GM19023 (cell line): Measurements from ENCODE around the gene ARHGAP42.
"Not testable (repeated sequence)": the region's sequence is repeated elsewhere in the genome, so short reads cannot be mapped to it uniquely, and the experiment has no call there.

Experiments
- ATAC-seq: cut with Tn5 transposase; IDR thresholded peaks from one replicate; pipeline ENCODE4 v1.9.1; 2021; ENCODE audit warnings: mild to moderate bottlenecking, moderate library complexity; ENCODE audit not compliant: unreplicated experiment

Gene ARHGAP42

GRCh38 chr11:101003468-101003867, 316.4 kb downstream of the ARHGAP42 start:
- peak; percentile 53 for ATAC-seq

DNA sequence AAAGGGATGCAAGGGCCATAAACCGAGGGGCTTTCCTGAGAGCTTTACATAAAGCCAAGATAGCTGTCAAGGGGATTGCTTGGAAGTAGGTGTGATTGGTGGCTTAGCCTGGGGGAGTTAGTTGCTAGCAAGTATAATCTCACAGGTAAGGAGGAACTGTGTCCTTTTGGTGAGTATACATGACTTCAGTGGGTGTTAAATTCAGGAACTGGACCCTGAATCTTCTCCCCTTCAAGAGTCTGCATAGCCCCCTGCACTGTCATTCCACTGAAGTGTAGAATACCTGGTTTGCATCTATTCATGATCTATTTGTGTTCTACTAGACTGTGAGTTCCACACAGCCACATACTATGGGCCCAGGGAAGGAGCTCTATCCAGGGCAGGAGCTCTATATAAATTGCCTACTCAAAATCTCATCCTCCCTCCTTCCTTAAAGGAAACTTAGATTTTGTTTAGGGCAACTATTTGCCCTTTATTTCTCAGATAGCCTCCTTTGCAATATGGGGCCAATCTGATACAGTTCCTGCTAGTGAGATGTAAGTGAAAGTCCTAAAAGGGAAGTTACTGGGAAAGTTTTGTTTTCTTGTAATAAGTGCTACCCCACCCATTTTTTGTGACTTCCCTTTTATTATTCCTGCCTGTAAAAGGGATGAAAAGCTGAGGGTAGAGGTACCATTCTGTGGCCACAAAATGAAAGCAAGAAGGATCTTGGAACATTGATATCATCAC, 322.0 kb downstream of the ARHGAP42 start:
- no peak for ATAC-seq

GRCh38 chr11:101009690-101010055, 322.6 kb downstream of the ARHGAP42 start:
- ATAC-seq, result no peak

GRCh38 chr11:101010899-101011298, 323.8 kb downstream of the ARHGAP42 start:
- ATAC-seq, result no peak

DNA sequence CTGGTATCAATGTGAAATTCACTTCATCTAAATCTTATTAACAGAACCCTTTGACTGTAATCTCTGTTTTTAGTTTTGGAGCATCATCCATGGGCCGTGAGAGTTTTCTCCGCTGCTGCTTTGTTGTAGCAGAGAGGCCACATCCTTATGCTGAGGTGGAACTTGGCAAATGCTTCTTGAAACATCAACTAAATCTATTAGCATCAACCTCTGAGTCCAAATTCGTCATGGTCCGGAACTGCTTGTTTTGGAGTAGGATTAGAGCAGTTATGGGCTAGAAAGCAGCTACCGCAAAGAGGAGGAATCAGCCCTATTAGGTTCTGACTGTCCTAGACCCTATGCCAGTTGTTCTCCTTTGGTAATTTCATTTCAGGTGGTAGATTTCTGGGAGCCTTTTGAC, 324.8 kb downstream of the ARHGAP42 start:
- no peak for ATAC-seq

DNA sequence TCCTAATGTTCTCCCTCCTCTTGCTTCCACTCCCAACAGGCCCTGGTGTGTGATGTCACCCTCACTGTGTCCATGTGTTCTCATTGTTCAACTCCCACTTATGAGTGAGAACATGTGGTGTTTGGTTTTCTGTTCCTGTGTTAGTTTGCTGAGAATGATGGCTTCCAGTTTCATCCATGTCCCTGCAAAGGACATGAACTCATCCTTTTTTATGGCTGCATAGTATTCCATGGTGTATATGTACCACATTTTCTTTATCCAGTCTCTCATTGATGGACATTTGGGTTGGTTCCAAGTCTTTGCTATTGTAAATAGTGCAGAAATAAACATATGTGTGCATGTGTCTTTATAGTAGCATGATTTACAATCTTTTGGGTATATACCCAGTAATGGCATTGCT, 326.6 kb downstream of the ARHGAP42 start:
- not testable (repeated sequence) for ATAC-seq

- no peak for ATAC-seq
Measured at GRCh38 chr11:101014600-101015285, 327.7 kb downstream of the ARHGAP42 start.

DNA sequence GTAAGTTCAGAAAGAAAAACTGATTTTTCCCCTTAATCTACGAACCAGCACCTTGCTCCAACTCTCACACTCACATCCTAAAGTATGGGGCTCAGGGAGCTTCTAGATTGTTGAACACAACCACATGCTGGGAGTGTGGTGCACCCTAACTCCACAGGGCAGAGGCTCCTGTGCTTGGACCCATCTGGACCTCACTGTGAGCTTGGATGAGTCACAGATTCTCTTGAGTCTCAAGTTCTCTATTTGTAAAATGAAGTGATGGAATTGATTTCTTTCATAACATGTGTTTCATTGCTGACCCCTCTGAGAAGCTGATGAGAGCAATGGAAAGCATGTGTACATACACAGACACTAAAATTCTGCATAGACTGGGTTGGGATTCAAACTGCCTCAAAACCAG, 332.8 kb downstream of the ARHGAP42 start:
- ATAC-seq, result no peak

GRCh38 chr11:101022256-101022655, 335.2 kb downstream of the ARHGAP42 start:
- no peak for ATAC-seq

GRCh38 chr11:101028644-101029043, 341.6 kb downstream of the ARHGAP42 start:
- ATAC-seq, result no peak

DNA sequence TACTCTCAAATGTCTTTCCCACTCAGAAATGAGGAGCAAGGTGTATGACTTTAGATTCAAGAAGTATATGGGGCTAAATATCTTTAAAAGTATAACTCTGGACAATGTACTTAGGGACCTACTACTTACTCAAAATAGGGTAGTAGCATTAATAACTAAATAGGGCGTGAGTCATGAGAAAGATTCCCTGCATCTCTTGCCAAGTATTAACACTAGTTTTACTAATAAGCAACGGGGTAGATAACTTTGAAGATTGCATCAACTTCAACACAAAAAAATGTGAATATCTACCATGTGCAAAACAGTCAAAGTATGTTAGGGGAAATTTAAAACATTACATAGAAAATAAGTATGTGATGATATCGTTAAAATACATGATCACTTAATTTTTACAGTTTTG, 342.9 kb downstream of the ARHGAP42 start:
- no peak for ATAC-seq

GRCh38 chr11:101030692-101031091, 343.6 kb downstream of the ARHGAP42 start:
- no peak for ATAC-seq

DNA sequence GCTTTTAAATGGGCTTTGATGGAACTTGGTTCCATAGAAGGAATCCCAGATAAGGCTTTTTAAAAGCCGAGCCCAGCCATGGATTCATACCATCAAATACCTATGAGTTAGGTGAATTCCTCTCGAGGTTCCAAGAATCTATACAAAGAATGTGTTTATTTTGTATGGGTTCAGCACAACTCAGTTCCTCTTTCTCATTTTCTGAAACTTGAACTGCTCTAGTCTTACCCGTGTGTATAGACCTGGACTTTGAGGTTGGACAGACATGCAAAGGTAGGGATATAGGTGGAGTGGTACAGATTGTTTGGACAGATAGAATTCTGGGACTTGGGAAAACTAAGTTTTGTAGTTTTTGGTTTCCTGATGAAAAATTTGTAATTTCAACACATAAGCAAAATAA, 344.6 kb downstream of the ARHGAP42 start:
- ATAC-seq, result no peak

- ATAC-seq, result no peak
Measured at GRCh38 chr11:101032991-101033390, 345.9 kb downstream of the ARHGAP42 start.

- ATAC-seq, result no peak
Measured at GRCh38 chr11:101034076-101034475, 347.0 kb downstream of the ARHGAP42 start.

DNA sequence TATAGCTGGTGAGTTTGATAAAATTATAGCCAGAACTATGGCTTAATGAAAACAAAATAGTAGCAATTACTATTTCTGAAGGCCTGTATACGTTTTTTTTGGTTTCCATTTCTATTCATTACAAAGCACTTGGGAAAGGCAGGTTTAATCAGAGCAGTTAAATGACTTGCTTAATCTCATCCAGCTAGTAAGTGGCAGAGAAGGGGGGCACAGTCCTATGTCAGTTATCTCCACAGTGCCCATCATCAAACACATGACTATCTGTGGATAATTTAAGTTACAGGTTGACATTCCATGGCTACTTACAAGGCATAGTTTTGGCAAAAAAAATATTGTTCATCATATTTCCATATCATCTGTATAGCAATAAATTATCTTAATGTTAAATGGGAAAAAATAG, 348.8 kb downstream of the ARHGAP42 start:
- no peak for ATAC-seq
